HG03575 (cell line): ENCODE data around the gene CNTNAP2.

Source experiments
- ATAC-seq: cut with Tn5 transposase; IDR thresholded peaks from one replicate; pipeline ENCODE4 v1.9.1; 2021; ENCODE audit not compliant: unreplicated experiment, insufficient number of reproducible peaks, low FRiP score; ENCODE audit errors: extremely low read depth

The CNTNAP2 gene

DNA sequence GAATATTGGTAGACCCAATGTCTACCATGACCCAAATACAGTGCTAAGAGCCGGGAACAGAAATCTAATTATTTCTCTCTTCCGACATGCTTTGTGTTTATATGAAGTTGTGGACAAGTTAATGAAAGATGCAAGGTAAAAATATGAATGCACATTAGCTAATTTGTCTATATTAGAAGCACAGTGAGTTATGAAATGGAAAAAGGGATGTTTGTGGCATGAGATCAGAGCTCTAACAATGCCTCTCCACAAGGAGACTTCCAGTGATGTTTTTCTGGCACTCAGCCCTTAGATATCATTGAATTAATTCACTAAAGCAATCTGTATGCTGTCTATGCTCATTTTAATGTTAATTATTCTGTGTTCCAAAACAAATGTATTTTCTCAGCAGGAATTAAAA lies 897.2 kb downstream of the CNTNAP2 start:
- ATAC-seq: no peak

DNA sequence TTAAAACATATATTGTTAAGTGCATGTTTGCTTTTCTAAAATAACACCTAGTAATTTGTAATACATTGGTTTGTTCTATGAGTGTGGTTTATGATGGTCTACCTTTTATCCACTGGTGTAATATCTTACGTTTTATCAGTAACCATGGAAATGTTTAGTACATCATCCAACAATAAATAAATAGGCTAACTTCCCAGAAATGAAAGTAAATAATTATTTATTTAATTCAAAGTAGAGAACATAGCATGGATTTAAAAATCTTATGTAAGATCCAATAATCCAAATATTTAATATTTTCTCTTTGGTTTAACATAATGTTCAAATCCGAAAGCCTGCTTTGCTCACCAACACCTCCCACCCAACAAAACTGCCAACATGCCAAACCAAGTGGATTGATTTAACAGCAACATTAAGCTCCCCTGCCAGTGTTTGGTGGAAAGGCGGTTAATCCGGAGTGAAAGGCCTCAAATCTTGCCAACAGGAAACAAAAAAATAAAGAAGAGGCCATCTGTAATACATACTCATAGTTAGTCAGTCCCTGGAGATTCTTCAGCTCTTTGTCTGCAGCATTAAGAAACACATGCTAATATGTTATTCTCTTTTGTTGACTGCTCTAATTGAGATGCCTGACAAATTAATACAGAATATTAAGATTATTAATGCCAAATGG lies 897.8 kb downstream of the CNTNAP2 start:
- ATAC-seq: no peak

DNA sequence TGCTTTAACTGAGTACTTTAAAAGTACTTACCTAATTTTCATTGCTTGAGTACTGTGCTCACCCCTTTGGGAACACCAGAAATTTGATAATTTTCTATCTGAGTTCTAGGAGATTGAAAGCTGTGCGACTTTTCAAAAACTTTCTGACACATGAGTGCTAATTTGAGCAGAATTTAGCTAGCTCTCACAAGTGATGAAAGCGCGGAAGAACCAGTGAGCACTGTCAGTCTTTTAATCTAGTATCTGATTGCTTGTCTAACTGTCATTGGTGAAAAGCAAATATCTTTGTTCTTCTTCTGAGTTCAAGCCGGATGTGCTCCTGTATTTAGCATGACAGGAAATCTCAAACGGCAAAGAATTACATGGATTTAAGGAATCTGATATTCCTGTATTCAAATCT lies 899.4 kb downstream of the CNTNAP2 start:
- ATAC-seq: no peak

DNA sequence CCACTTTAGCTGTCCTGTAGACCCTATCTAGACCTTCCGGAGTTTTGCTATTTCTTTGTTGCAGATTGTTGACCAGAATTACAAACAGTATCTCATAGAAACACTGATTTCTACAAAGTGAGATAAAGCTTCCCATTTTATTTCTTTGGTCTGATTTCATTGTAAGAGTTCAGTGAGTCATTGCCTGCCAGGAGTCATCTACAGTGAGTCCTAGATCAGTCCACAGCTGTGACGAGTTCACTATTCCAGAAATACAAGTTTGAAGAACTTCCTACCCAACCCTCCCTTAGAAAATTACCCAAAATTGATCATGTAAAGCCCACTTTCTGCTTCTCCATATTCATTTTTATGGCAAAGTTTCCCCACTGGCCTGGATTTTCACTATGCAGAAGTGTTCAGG lies 905.5 kb downstream of the CNTNAP2 start:
- ATAC-seq: no peak

GRCh38 chr7:147023440-147023839 lies 906.8 kb downstream of the CNTNAP2 start:
- ATAC-seq: no peak

DNA sequence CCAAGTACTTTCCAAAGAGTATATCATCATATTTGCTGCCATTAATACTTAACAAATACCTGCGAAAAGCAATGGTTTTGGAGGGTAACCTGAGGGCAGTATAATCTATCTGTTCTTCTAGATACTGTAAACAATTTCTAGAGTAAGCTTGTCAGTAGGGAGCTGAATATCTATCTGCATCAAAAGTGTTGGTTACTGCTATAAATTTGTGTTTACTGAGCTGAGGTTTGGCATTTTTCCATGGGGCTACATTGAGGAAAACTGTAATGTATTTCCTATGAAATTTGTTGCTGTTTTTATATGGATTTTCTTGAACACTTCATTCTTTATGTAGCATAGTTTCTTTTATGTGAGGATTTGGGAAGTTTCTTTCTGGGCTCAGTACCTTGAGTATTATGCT lies 913.4 kb downstream of the CNTNAP2 start:
- ATAC-seq: no peak

DNA sequence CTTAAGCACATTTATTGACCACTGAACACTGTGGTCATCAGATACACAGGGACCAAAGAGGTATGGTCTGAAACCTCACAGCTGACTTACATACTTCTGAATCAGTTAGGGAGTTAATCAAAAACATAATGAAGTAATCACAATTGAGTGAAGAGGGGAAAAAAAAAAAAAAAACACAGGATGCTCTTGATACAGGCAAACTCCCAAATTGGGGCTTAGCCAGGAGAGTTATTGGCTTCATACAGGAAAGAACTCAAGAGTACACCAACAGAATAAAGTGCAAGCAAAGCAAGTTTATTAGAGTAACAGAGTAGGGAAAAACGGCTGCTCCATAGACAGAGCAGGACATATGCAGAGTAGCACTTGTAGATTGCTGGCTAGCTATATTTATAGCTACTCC lies 917.0 kb downstream of the CNTNAP2 start:
- no peak for ATAC-seq

DNA sequence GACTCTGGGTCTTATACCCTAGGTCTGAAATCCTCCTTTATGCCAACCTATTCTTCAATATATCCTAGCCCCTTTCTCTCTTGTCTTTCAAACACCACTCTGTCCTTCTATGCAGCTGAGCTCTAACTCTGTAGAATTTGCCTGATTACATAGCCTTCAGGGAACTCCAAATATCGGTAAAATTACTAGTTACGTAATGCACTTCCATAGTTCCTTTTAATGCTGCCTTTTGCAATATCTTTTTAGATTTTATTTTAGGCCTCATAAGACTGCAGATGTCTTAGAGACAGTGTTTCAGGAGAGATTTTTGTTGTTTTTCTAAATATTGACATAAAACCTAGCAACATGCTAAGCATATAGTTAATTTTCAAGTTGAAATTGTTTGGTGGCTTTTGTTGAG lies 924.8 kb downstream of the CNTNAP2 start:
- no peak for ATAC-seq

GRCh38 chr7:147044941-147045340 lies 928.3 kb downstream of the CNTNAP2 start:
- no peak for ATAC-seq

DNA sequence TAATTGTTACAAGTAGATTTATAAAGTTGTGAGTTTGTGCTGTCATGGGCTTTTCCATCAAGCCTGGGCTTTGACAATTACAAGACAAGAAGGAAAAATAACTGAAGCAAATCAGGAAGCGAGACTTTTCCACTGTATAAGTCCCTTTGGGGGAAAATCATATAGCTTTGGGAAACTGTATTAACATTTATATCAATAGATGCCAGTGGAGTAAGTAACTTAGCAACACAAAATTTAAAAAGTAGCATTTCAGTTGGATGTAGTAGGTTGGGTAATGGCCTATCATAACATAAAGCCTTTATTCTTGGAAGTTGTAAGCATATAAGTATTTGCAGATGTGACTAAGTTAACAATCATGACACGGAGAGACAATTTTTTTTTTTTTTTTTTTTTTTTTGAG lies 931.1 kb downstream of the CNTNAP2 start:
- ATAC-seq: no peak

DNA sequence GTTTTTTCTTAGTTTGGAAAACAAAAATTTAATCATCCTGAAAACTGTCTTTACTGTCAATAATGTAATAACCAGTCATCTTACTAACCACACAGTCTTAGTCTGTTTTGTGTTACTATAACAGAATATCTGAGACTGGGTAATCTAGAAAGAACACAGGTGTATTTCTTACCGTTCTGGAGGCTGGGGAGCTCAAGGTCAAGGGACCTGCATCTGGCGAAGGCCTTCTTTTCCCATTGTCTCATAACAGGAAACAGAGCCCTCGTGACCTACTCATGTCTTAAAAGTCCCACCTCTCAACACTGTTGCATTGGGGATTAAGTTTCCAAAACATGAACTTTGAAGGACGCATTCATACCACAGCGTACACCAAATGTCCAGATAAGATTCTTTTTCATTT lies 932.3 kb downstream of the CNTNAP2 start:
- no peak for ATAC-seq

- ATAC-seq: no peak
Observed at GRCh38 chr7:147052818-147053217, 936.2 kb downstream of the CNTNAP2 start.

- no peak for ATAC-seq
Observed at GRCh38 chr7:147053746-147054145, 937.1 kb downstream of the CNTNAP2 start.

DNA sequence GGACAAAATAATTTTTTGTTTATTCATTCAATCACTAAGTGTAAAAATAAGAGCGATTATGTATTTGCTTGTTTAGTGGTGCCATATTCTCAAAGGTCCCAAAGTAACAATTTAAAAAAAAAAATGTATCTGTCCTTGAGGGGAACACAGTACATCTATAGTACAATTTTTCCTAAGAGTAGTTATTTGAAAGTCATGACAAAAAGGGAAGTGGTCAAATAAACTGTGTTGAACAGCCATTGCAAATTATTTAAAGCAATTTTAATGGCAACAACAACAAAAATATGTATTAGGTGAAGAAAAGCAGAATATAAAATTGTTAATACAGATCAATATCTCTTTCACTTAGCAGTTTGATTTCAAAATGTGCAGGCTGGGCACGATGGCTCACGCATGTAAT lies 943.5 kb downstream of the CNTNAP2 start:
- no peak for ATAC-seq

GRCh38 chr7:147062897-147063296 lies 946.3 kb downstream of the CNTNAP2 start:
- ATAC-seq: no peak

DNA sequence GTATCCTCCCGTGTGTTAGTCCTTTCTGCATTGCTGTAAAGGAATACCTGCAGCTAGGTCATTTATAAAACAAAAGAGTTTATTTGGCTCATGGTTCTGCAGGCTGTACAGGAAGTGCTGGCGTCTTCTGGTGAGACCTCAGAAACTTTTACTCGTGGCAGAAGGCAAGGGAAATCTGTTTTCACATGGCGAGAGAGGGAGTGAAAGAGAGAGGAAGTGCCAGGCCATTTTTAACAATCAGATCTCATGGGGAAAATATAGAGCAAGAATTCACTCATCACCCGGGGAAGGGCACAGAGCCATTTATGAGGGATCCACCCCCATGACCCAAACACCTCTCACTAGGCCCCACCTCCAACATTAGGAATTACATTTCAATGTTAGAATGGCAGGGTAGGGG lies 952.2 kb downstream of the CNTNAP2 start:
- ATAC-seq: no peak

DNA sequence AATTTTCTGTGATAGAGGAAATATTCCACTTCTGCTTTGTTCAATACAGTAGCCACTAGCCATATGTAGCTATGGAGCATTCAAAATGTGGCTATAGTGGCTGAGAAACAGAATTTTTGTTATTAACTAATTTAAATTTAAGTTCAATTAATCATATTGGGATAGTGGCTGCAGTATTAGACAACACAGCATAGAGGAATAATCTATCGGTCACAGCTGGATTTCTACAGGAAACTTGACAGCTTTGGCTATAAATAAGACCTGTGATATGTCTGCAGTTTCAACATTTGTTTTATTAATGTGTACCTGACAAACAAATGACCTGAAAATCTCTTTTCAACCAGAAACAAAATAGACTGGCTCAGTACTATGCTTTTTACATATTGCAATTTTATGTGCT lies 953.2 kb downstream of the CNTNAP2 start:
- no peak for ATAC-seq

DNA sequence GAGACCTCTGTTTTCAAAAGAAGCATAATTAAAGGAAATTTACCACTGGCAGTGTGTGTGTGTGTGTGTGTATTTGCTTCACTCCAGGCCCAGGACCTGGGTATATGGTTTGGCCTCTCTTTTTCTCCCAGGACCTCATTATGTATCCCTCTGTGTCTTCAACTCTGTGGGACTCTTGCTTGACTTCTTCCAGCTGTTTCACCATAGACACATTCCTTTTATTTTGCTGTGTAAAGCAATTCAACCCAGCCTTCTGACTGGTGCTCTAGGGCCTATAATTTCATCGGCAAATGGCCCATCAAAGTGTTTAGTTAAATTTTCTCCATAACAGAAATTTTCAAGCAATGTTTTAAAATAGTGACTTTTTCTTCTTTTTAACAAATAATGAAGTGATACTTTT lies 954.3 kb downstream of the CNTNAP2 start:
- ATAC-seq: no peak

DNA sequence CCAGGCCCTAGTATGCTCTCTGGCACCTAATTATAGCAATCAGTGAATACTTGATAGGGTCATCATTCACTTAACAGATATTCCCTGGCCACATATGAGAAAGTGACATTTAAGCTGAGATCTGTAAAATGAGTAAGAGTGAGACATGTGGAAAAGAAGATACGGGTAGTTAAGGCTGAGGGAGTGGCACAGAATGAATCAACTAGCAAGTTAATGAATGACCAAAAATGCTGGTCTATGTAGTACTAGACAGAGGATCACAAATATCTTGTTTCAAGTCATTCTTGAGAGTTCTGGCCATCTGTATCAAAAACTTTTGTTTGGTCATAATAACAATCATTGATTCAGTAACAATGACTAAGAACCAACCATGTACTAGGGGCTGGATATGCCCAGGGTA lies 954.9 kb downstream of the CNTNAP2 start:
- no peak for ATAC-seq

DNA sequence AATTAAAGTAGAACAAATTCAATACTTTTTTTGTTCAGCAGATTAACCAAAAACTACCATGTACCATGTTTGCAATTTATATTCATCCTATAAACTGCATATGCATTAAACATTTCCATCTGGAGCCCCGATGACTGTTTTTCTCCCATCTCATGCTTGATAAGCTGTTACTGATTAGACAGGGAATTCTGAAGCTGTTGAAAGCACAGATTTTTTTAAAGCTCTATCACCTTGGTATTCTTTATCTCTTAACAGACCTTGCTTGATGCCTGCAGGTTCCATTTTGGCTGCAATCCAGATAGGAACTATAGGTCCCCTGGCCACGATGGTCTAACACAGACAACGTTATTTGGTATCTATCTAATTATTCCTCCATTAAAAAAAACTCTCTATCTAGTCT lies 961.7 kb downstream of the CNTNAP2 start:
- ATAC-seq: no peak

GRCh38 chr7:147079083-147079482 lies 962.5 kb downstream of the CNTNAP2 start:
- ATAC-seq: no peak
